Ovary (tissue), 9 donors: ENCODE results near the gene CACYBP. TPM values are rescaled to one million over a fixed set of nuclear protein-coding genes. Genes with fewer than 3 reads are reported as not detected.

ENCODE experiments used
- DNase-seq, 5 donors: peaks; one replicate each; pipeline ENCODE4 v3.0.0-alpha.2; 2019 to 2020
- H3K27ac ChIP-seq, 2 donors: fragments of 200-600 bp; one replicate each; pipeline versions ENCODE4 v1.5.1 to v1.8.0; 2019 to 2022
- H3K27me3 ChIP-seq: fragments of 200-600 bp; one replicate; pipeline ENCODE4 v1.8.0; 2022
- H3K36me3 ChIP-seq: fragments of 200-600 bp; sonication (generic); one replicate; pipeline ENCODE4 v1.5.1; 2019
- H3K4me1 ChIP-seq: one replicate; pipeline ENCODE4 v1.8.1; 2013; ENCODE audit warnings: mild to moderate bottlenecking, moderate library complexity; ENCODE audit not compliant: insufficient read depth
- H3K4me3 ChIP-seq: fragments of 200-600 bp; sonication (generic); one replicate; pipeline ENCODE4 v1.5.1; 2017
- H3K9me3 ChIP-seq, 2 donors: fragments of 200-600 bp in 1 of 2; sonication (generic) in 1 of 2; one replicate each; pipeline versions ENCODE4 v1.5.1 to v1.8.1; 2013 to 2019; ENCODE audit warnings: mild to moderate bottlenecking in 1 of 2, moderate library complexity in 1 of 2
- CTCF ChIP-seq, 3 donors: fragments of 450-650 bp in 2 of 3; fragments of 200-600 bp in 1 of 3; IDR thresholded peaks; one replicate each; pipeline versions ENCODE4 v1.5.1 to v1.8.0; 2016 to 2022; ENCODE audit warnings: antibody characterized with exemption in 3 of 3, mild to moderate bottlenecking in 1 of 3
- EP300 ChIP-seq: sonication (generic); formaldehyde crosslinking; IDR thresholded peaks from one replicate; pipeline ENCODE4 v1.6.1; 2017; ENCODE audit warnings: antibody characterized with exemption
- POLR2A ChIP-seq: fragments of 450-650 bp; IDR thresholded peaks from one replicate; pipeline ENCODE4 v1.6.1; 2017; ENCODE audit warnings: antibody characterized with exemption, mild to moderate bottlenecking, moderate library complexity
- WGBS, 3 donors: extraction: QIAGEN DNeasy Blood & Tissue Kit in 1 of 3; methylation state at CpG; one replicate each; pipeline versions ENCODE4 v1.1.5 to v1.1.7; 2013 to 2017; 5-methylcytosine and 5-hydroxymethylcytosine counted together
- intact Hi-C, 4 donors: fragments of 100-400 bp; cut with DNase I; formaldehyde crosslinking; loops; one replicate each; pipeline versions ENCODE4 v1.11.0 to v1.15.1; 2022 to 2023
- polyA plus RNA-seq, 2 donors: library from polyadenylated mRNA; stranded (reverse); fragments of 200-250 nt in 1 of 2; fragments of 350-450 nt in 1 of 2; fragmentation: Illumina TruSeq in 1 of 2; extraction: RNeasy Lipid Tissue Mini Kit (QIAGEN cat#74804) in 1 of 2; gene quantifications; one replicate each; pipeline ENCODE4 v1.2.3, GENCODE V29; 2013 to 2014
- total RNA-seq, 7 donors: library from RNA; depleted of rRNA in 2 of 7; stranded (reverse); fragments of >200 nt in 2 of 7; fragmentation: NEBNext Ultra II Directional in 3 of 7; extraction: Animal tissue kit (Norgen Biotek cat#: 25700) in 3 of 7; gene quantifications; one replicate each; pipeline versions ENCODE4 v1.1.0 to v1.2.4, GENCODE V29; 2016 to 2023
- donor health status: DM: no; HTN: no; CAD: no; lungs with moderate emphysema.
- donor health status: DM: no; HTN: no; CAD: no.
- donor health status: Bipolar disorder and iron deficiency.
- donor health status: DM: yes; HTN: yes; CAD: no.
- donor health status: DM: no; HTN: no; CAD: no.
- donor health status: DM: yes; HTN: yes; CAD: no.

CACYBP gene
- total and polyA plus RNA-seq, 9 donors: 58.4 to 171 (median 75.0) TPM

- intact Hi-C loops: no loop called here
Measured at GRCh38 chr1:175024773-175025172, 25.0 kb downstream of the CACYBP start.

DNA sequence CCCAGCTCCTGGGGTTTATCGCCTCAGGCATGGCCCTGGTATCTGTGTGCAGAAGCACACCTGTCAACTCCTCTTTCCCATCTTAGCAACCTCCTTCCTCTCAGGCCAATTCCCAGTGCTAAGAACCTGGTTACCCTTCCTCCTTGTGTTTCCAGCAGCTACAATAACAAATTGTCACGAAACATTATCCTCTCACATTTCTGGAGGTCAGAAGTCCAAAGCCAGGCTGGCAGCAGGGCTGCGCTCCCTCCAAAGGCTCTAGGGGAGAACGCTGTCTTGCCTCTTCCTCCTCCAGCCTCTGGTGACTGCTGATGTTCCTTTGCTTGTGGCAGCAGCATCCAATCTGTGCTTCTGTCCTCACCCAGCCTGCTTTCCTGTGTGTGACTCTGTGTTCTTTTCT is 34.2 kb downstream of the CACYBP start:
- H3K36me3 ChIP-seq: no peaks in the 10 kb centered on the region
- intact Hi-C loops: no loop called here
- no peak overlapping the region for H3K27ac ChIP-seq
- WGBS, 3 donors: 85 to 91% (median 87%) methylated on average over 4 of the region's 4 CpGs
- DNase-seq: no peak
- H3K4me1 ChIP-seq: no peaks in the 10 kb centered on the region
- no peak for TF ChIP-seq POLR2A
- TF ChIP-seq EP300: no peak
- no peak for TF ChIP-seq CTCF (IDR thresholded peaks at IDR 0.05)
- no peaks in the 10 kb centered on the region for H3K9me3 ChIP-seq
- H3K27me3 ChIP-seq: no peaks in the 10 kb centered on the region
- no peak overlapping the region for H3K4me3 ChIP-seq

More at GRCh38 chr1:175024773-175025172, 25.0 kb downstream of the CACYBP start:
- no peak for TF ChIP-seq CTCF (IDR thresholded peaks at IDR 0.05)
- no peak for TF ChIP-seq EP300
- no peak for TF ChIP-seq POLR2A
- no peak overlapping the region for H3K4me3 ChIP-seq
- H3K4me1 ChIP-seq: peaks cover 3% of the 10 kb centered on the region
- no peak for DNase-seq
- no peaks in the 10 kb centered on the region for H3K36me3 ChIP-seq
- no peaks in the 10 kb centered on the region for H3K27me3 ChIP-seq
- no peaks in the 10 kb centered on the region for H3K9me3 ChIP-seq
- no peak overlapping the region for H3K27ac ChIP-seq
- WGBS, 3 donors: 91 to 96% (median 93%) methylated on average over 2 of the region's 2 CpGs

- intact Hi-C loops: no loop called here
- H3K4me3 ChIP-seq: no peak overlapping the region
- H3K36me3 ChIP-seq: no peaks in the 10 kb centered on the region
- TF ChIP-seq EP300: no peak
- TF ChIP-seq POLR2A: no peak
- no peak for TF ChIP-seq CTCF (IDR thresholded peaks at IDR 0.05)
- no peaks in the 10 kb centered on the region for H3K4me1 ChIP-seq
- no peak overlapping the region for H3K27ac ChIP-seq
- H3K9me3 ChIP-seq: no peaks in the 10 kb centered on the region
- DNase-seq: no peak
- WGBS, 3 donors: 76 to 88% (median 76%) methylated on average over 2 of the region's 2 CpGs
- no peaks in the 10 kb centered on the region for H3K27me3 ChIP-seq
Measured at GRCh38 chr1:175034775-175035174, 35.0 kb downstream of the CACYBP start.

DNA sequence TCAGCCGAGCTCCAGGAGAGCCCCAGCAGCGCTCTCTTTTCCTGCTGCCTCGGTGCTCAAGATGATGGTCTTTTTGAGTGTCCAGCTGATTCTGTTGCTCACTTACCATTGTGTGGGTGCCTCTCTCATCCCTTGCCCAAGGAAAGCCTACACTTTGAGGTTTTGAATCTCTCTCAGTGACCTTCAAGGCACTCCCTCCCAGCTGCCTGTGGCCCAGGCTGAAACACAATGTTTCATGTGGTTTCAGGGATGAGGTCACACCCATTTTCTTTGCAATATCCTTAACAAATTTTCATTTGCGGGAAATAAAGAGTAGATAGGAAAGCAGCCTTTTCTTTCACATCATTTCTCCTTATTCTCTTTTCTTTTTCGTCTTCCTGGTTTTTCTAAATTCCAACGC is 36.1 kb downstream of the CACYBP start:
- no peak for TF ChIP-seq POLR2A
- no peak for TF ChIP-seq EP300
- TF ChIP-seq CTCF (IDR thresholded peaks at IDR 0.05): no peak
- Histone ChIP-seq H3K27ac (no peak overlapping the region), H3K9me3 (no peaks in the 10 kb centered on the region), H3K36me3 (no peaks in the 10 kb centered on the region), H3K27me3 (no peaks in the 10 kb centered on the region), H3K4me1 (no peaks in the 10 kb centered on the region), H3K4me3 (no peak overlapping the region)
- no peak for DNase-seq
- 75 to 83% (median 75%) methylated on average over 6 of the region's 6 CpGs for WGBS, 3 donors
- intact Hi-C loops: no loop called here

- H3K9me3 ChIP-seq: no peaks in the 10 kb centered on the region
- no peaks in the 10 kb centered on the region for H3K4me1 ChIP-seq
- DNase-seq: no peak
- H3K27me3 ChIP-seq: no peaks in the 10 kb centered on the region
- no peaks in the 10 kb centered on the region for H3K36me3 ChIP-seq
- TF ChIP-seq POLR2A (no peak), CTCF (IDR thresholded peaks at IDR 0.05) (no peak), EP300 (no peak)
- WGBS, 3 donors: 42 to 56% (median 48%) methylated on average over 3 of the region's 3 CpGs
- no peak overlapping the region for H3K4me3 ChIP-seq
- no peak overlapping the region for H3K27ac ChIP-seq
- intact Hi-C loops: no loop called here
Measured at GRCh38 chr1:175036476-175036875, 36.7 kb downstream of the CACYBP start.
